GM23338 (cell line): ENCODE data around the gene LMX1B.

Source experiments
- EZH2 ChIP-seq: fragments of 200-600 bp; sonication (generic); IDR thresholded peaks from one replicate; pipeline ENCODE4 v1.8.0; 2017; ENCODE audit warnings: antibody characterized with exemption, mild to moderate bottlenecking, low read depth; ENCODE audit not compliant: unreplicated experiment
- EZH2phosphoT487 ChIP-seq: fragments of 200-600 bp; sonication (generic); IDR thresholded peaks from one replicate; pipeline ENCODE4 v1.8.1; 2018; ENCODE audit warnings: antibody characterized with exemption; ENCODE audit not compliant: unreplicated experiment
- JUNB ChIP-seq: IDR thresholded peaks from one replicate; pipeline ENCODE4 v1.6.1; 2016; ENCODE audit warnings: antibody characterized with exemption; ENCODE audit not compliant: unreplicated experiment
- POLR2AphosphoS5 ChIP-seq: IDR thresholded peaks from 2 replicates; pipeline ENCODE4 v1.6.1; 2016; ENCODE audit warnings: antibody characterized with exemption, low read depth
- ZNF331 ChIP-seq: fragments of 250-450 bp; sonication (Bioruptor Pico); IDR thresholded peaks from 2 replicates; pipeline ENCODE4 v1.5.0; 2020; ENCODE audit warnings: low read depth, mild to moderate bottlenecking, moderate library complexity
- TF ChIP-seq, protein P1 (sequence below), 2 experiments: fragments of 200-600 bp in 1 of 2; sonication (generic) in 1 of 2; conservative IDR thresholded peaks; 2 replicates each; pipeline versions ENCODE4 v1.5.1 to v1.6.1; 2016 to 2017; ENCODE audit warnings: antibody characterized with exemption in 2 of 2, low read depth in 2 of 2, mild to moderate bottlenecking in 2 of 2, moderate library complexity in 1 of 2
- TF ChIP-seq, protein P2 (sequence below): IDR thresholded peaks from 2 replicates; pipeline ENCODE4 v1.6.1; 2016; ENCODE audit warnings: antibody characterized with exemption
- TF ChIP-seq, protein P3 (sequence below): IDR thresholded peaks from one replicate; pipeline ENCODE4 v1.6.1; 2018; ENCODE audit warnings: antibody characterized with exemption; ENCODE audit not compliant: unreplicated experiment

DNA sequence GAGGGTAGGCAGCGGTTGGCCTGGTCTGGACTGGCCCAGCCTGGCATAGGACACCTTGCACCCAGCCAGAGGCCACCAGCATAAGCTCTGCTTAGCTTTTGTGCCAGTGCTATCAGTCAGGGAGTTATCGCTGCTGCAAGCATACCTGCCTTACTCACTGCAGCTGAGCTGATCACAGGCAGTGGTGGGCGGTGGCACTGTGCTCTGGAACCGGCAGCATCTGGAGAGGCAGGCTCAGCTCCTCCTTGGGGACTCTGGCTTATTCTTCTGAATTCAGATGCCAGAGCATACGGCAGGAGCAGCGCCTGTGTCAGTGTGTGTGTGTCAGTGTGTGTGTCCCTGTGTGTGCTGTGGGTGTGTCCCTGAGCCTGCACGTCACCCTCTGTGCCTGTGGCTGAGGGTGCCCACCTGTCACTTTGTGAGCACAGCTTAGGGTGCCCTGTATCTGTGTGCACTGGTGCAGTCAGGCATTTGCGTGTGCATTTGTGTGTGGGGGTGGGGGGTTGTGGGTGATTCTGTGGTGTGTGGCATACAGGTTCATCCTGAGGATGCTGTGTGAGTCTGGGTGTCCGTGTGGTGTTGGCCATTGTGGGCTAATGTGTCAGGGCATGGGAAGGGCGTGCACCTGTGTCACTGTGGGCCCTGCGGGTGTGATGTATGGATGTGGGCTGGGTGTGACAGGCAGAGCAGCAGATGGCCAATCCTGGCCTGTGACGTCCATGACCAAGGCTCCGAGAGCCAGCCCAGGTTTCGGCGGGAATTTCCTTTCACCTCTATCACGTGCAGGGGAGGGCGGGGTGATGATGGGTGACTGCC, 23.5 kb downstream of the LMX1B start:
- TF ChIP-seq EZH2phosphoT487 (no peak), EZH2 (no peak), POLR2AphosphoS5 (no peak), ZNF331 (no peak), JUNB (no peak)
- TF ChIP-seq, protein P1, sequence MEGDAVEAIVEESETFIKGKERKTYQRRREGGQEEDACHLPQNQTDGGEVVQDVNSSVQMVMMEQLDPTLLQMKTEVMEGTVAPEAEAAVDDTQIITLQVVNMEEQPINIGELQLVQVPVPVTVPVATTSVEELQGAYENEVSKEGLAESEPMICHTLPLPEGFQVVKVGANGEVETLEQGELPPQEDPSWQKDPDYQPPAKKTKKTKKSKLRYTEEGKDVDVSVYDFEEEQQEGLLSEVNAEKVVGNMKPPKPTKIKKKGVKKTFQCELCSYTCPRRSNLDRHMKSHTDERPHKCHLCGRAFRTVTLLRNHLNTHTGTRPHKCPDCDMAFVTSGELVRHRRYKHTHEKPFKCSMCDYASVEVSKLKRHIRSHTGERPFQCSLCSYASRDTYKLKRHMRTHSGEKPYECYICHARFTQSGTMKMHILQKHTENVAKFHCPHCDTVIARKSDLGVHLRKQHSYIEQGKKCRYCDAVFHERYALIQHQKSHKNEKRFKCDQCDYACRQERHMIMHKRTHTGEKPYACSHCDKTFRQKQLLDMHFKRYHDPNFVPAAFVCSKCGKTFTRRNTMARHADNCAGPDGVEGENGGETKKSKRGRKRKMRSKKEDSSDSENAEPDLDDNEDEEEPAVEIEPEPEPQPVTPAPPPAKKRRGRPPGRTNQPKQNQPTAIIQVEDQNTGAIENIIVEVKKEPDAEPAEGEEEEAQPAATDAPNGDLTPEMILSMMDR (conservative IDR thresholded peaks at IDR 0.05; ENCODE audit: low read depth in 2 of 2) = no peak
- TF ChIP-seq, protein P2, sequence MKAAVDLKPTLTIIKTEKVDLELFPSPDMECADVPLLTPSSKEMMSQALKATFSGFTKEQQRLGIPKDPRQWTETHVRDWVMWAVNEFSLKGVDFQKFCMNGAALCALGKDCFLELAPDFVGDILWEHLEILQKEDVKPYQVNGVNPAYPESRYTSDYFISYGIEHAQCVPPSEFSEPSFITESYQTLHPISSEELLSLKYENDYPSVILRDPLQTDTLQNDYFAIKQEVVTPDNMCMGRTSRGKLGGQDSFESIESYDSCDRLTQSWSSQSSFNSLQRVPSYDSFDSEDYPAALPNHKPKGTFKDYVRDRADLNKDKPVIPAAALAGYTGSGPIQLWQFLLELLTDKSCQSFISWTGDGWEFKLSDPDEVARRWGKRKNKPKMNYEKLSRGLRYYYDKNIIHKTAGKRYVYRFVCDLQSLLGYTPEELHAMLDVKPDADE = no peak
- TF ChIP-seq, protein P3, sequence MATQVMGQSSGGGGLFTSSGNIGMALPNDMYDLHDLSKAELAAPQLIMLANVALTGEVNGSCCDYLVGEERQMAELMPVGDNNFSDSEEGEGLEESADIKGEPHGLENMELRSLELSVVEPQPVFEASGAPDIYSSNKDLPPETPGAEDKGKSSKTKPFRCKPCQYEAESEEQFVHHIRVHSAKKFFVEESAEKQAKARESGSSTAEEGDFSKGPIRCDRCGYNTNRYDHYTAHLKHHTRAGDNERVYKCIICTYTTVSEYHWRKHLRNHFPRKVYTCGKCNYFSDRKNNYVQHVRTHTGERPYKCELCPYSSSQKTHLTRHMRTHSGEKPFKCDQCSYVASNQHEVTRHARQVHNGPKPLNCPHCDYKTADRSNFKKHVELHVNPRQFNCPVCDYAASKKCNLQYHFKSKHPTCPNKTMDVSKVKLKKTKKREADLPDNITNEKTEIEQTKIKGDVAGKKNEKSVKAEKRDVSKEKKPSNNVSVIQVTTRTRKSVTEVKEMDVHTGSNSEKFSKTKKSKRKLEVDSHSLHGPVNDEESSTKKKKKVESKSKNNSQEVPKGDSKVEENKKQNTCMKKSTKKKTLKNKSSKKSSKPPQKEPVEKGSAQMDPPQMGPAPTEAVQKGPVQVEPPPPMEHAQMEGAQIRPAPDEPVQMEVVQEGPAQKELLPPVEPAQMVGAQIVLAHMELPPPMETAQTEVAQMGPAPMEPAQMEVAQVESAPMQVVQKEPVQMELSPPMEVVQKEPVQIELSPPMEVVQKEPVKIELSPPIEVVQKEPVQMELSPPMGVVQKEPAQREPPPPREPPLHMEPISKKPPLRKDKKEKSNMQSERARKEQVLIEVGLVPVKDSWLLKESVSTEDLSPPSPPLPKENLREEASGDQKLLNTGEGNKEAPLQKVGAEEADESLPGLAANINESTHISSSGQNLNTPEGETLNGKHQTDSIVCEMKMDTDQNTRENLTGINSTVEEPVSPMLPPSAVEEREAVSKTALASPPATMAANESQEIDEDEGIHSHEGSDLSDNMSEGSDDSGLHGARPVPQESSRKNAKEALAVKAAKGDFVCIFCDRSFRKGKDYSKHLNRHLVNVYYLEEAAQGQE = no peak
